NB4 (cell line): ENCODE measurements around the gene AATK.

ENCODE experiments used
- CTCF ChIP-seq: IDR thresholded peaks from one replicate; pipeline ENCODE4 v1.5.1; 2012; ENCODE audit warnings: low read depth, low read length
- MAX ChIP-seq: IDR thresholded peaks from 2 replicates; pipeline ENCODE4 v1.6.1; 2011; ENCODE audit warnings: low read depth, low read length
- POLR2A ChIP-seq: IDR thresholded peaks from 2 replicates; pipeline ENCODE4 v1.6.1; 2011; ENCODE audit warnings: mild to moderate bottlenecking; ENCODE audit not compliant: insufficient read length; ENCODE audit errors: extremely low read depth

GRCh38 chr17:81199482-81199830, 33.4 kb upstream of the AATK start:
- TF ChIP-seq CTCF: no peak
- no peak for TF ChIP-seq POLR2A
- no peak for TF ChIP-seq MAX
